Aorta (tissue), 5 donors: Measurements from ENCODE around the gene NEDD4L. TPM values are rescaled to one million over a fixed set of nuclear protein-coding genes. Genes with fewer than 3 reads are reported as not detected.

Source experiments
- ATAC-seq: fragments of 200-7000 bp; cut with Tn5 transposase; one replicate; pipeline ENCODE4 v1.9.1; 2022; ENCODE audit warnings: moderate library complexity; ENCODE audit not compliant: low FRiP score
- DNase-seq, 2 donors: peaks; one replicate each; pipeline ENCODE4 v3.0.0-alpha.2; 2020
- H3K27ac ChIP-seq, 2 donors: one replicate each; pipeline ENCODE4 v1.5.1; 2013; ENCODE audit warnings: low read length in 2 of 2, mild to moderate bottlenecking in 2 of 2, moderate library complexity in 2 of 2, control low read depth in 1 of 2, inconsistent platforms in 1 of 2, low read depth in 1 of 2
- H3K27me3 ChIP-seq, 2 donors: one replicate each; pipeline ENCODE4 v1.6.1; 2013; ENCODE audit warnings: control low read depth in 1 of 2, low read length in 1 of 2, mild to moderate bottlenecking in 1 of 2, moderate library complexity in 1 of 2; ENCODE audit not compliant: insufficient read depth in 2 of 2, control insufficient read depth in 1 of 2
- H3K36me3 ChIP-seq, 2 donors: one replicate each; pipeline ENCODE4 v1.6.1; 2013; ENCODE audit warnings: control low read depth in 1 of 2, low read length in 1 of 2, mild to moderate bottlenecking in 1 of 2; ENCODE audit not compliant: insufficient read depth in 2 of 2, control insufficient read depth in 1 of 2
- H3K4me1 ChIP-seq, 2 donors: one replicate each; pipeline ENCODE4 v1.6.1; 2013; ENCODE audit warnings: low read length in 2 of 2, control low read depth in 1 of 2, mild to moderate bottlenecking in 1 of 2, moderate library complexity in 1 of 2; ENCODE audit not compliant: insufficient read depth in 2 of 2, control insufficient read depth in 1 of 2
- H3K4me3 ChIP-seq, 2 donors: one replicate each; pipeline ENCODE4 v1.5.1; 2013; ENCODE audit warnings: low read length in 2 of 2, control low read depth in 1 of 2, mild to moderate bottlenecking in 1 of 2
- H3K9me3 ChIP-seq: one replicate; pipeline ENCODE4 v1.6.1; 2013; ENCODE audit warnings: mild to moderate bottlenecking, low read length; ENCODE audit not compliant: control insufficient read depth
- WGBS, 2 donors: extraction: QIAGEN DNeasy Blood & Tissue Kit; methylation state at CpG; one replicate each; pipeline ENCODE4 v1.1.7; 2013; 5-methylcytosine and 5-hydroxymethylcytosine counted together
- intact Hi-C, 2 donors: fragments of 100-400 bp; cut with DNase I; formaldehyde crosslinking; loops; one replicate each; pipeline versions ENCODE4 v1.14.2 to v1.15.0; 2022
- polyA plus RNA-seq, 2 donors: library from polyadenylated mRNA; stranded (reverse); fragments of 200-250 nt; gene quantifications; one replicate each; pipeline ENCODE4 v1.2.3, GENCODE V29; 2013
- total RNA-seq, 2 donors: library from RNA; stranded (reverse); fragmentation: NEBNext Ultra II Directional; extraction: Animal tissue kit (Norgen Biotek cat#: 25700); gene quantifications; one replicate each; pipeline ENCODE4 v1.2.1, GENCODE V29; 2021
- donor health status: healthy with polysubstance abuse.
- donor health status: Bipolar disorder and iron deficiency.
- donor health status: DM: no; HTN: no; CAD: no.
- donor health status: DM: no; HTN: no; CAD: no.
- donor health status: DM: yes; HTN: yes; CAD: no.

The NEDD4L gene
- total and polyA plus RNA-seq, 4 donors = 4.0 to 24.0 (median 17.8) TPM

- 93% methylated on average over 9 of the region's 9 CpGs for WGBS, 2 donors
- no peak for ATAC-seq
Observed at GRCh38 chr18:58119819-58120218, 75.8 kb downstream of the NEDD4L start.

GRCh38 chr18:58124475-58124874 is 80.4 kb downstream of the NEDD4L start:
- no peaks in the 10 kb centered on the region for H3K9me3 ChIP-seq
- no peak overlapping the region for H3K4me3 ChIP-seq
- intact Hi-C loops = loop anchor here (5.0 to 10.0 kb wide), 3 partner anchors 242 to 497 kb away; no protein-coding TSS in a partner anchor
- no peaks in the 10 kb centered on the region for H3K27me3 ChIP-seq
- no peak for ATAC-seq
- 58 to 70% methylated on average over 3 of the region's 3 CpGs for WGBS, 2 donors
- no peak overlapping the region for H3K27ac ChIP-seq
- no peaks in the 10 kb centered on the region for H3K4me1 ChIP-seq
- H3K36me3 ChIP-seq = no peaks in the 10 kb centered on the region
- DNase-seq = no peak

More at GRCh38 chr18:58119819-58120218, 75.8 kb downstream of the NEDD4L start:
- Histone ChIP-seq H3K9me3 (no peaks in the 10 kb centered on the region), H3K36me3 (no peaks in the 10 kb centered on the region), H3K4me3 (no peak overlapping the region), H3K4me1 (no peaks in the 10 kb centered on the region), H3K27me3 (no peaks in the 10 kb centered on the region), H3K27ac (no peak overlapping the region)
- intact Hi-C loops = loop anchor here (5.0 to 10.0 kb wide), 3 partner anchors 238 to 493 kb away; no protein-coding TSS in a partner anchor
- DNase-seq = no peak

GRCh38 chr18:58125183-58125582 is 81.2 kb downstream of the NEDD4L start:
- Histone ChIP-seq H3K9me3 (no peaks in the 10 kb centered on the region), H3K27ac (no peak overlapping the region), H3K36me3 (no peaks in the 10 kb centered on the region), H3K4me1 (no peaks in the 10 kb centered on the region), H3K27me3 (no peaks in the 10 kb centered on the region), H3K4me3 (no peak overlapping the region)
- no peak for DNase-seq
- intact Hi-C loops = loop anchor here in 1 of 2 donors (10.0 kb wide), 1 partner anchor 480 kb away; no protein-coding TSS in a partner anchor
- no peak for ATAC-seq
- WGBS, 2 donors = 95% methylated on average over 3 of the region's 3 CpGs

- intact Hi-C loops = loop anchor here in 1 of 2 donors (10.0 kb wide), 1 partner anchor 481 kb away; no protein-coding TSS in a partner anchor
- WGBS, 2 donors = 62 to 71% methylated on average over 12 of the region's 12 CpGs
- Histone ChIP-seq H3K27ac (no peak overlapping the region), H3K4me3 (no peak overlapping the region), H3K27me3 (no peaks in the 10 kb centered on the region), H3K36me3 (no peaks in the 10 kb centered on the region), H3K4me1 (no peaks in the 10 kb centered on the region), H3K9me3 (no peaks in the 10 kb centered on the region)
- ATAC-seq (no peak), DNase-seq (no peak)
Observed at GRCh38 chr18:58125756-58126155, 81.7 kb downstream of the NEDD4L start.

GRCh38 chr18:58128381-58129374 is 84.7 kb downstream of the NEDD4L start:
- no peak for ATAC-seq
- WGBS, 2 donors = 93 to 94% methylated on average over 19 of the region's 19 CpGs

GRCh38 chr18:58132595-58133261 is 88.7 kb downstream of the NEDD4L start:
- H3K4me1 ChIP-seq = no peaks in the 10 kb centered on the region
- intact Hi-C loops = no loop called here

More at GRCh38 chr18:58128381-58129374, 84.7 kb downstream of the NEDD4L start:
- intact Hi-C loops = loop anchor here in 1 of 2 donors (10.0 kb wide), 1 partner anchor 484 kb away; no protein-coding TSS in a partner anchor
- H3K27ac ChIP-seq = no peak overlapping the region
- no peaks in the 10 kb centered on the region for H3K27me3 ChIP-seq
- DNase-seq = no peak
- H3K4me1 ChIP-seq = no peaks in the 10 kb centered on the region
- no peaks in the 10 kb centered on the region for H3K36me3 ChIP-seq
- H3K4me3 ChIP-seq = no peak overlapping the region
- H3K9me3 ChIP-seq = no peaks in the 10 kb centered on the region

GRCh38 chr18:58135183-58135641 is 91.2 kb downstream of the NEDD4L start:
- no peak overlapping the region for H3K27ac ChIP-seq
- ATAC-seq (no peak), DNase-seq (no peak)
- H3K4me3 ChIP-seq = no peak overlapping the region
- WGBS, 2 donors = 66 to 68% methylated on average over 7 of the region's 7 CpGs
- intact Hi-C loops = loop anchor here in 1 of 2 donors (2.0 kb wide), 1 partner anchor 62 kb away; no protein-coding TSS in a partner anchor
- no peaks in the 10 kb centered on the region for H3K4me1 ChIP-seq
- H3K27me3 ChIP-seq = no peaks in the 10 kb centered on the region
- no peaks in the 10 kb centered on the region for H3K9me3 ChIP-seq
- H3K36me3 ChIP-seq = no peaks in the 10 kb centered on the region

More at GRCh38 chr18:58132595-58133261, 88.7 kb downstream of the NEDD4L start:
- no peaks in the 10 kb centered on the region for H3K9me3 ChIP-seq
- H3K36me3 ChIP-seq = no peaks in the 10 kb centered on the region
- H3K4me3 ChIP-seq = no peak overlapping the region
- ATAC-seq (no peak), DNase-seq (no peak)
- H3K27ac ChIP-seq = no peak overlapping the region
- no peaks in the 10 kb centered on the region for H3K27me3 ChIP-seq
- 52 to 58% methylated on average over 8 of the region's 8 CpGs for WGBS, 2 donors

GRCh38 chr18:58135701-58136331 is 91.8 kb downstream of the NEDD4L start:
- DNase-seq (no peak), ATAC-seq (peak; percentile 80)
- Histone ChIP-seq H3K4me1 (no peaks in the 10 kb centered on the region), H3K27ac (no peak overlapping the region), H3K27me3 (no peaks in the 10 kb centered on the region), H3K4me3 (no peak overlapping the region), H3K36me3 (no peaks in the 10 kb centered on the region), H3K9me3 (no peaks in the 10 kb centered on the region)
- intact Hi-C loops = loop anchor here in 1 of 2 donors (2.0 kb wide), 1 partner anchor 63 kb away; no protein-coding TSS in a partner anchor
- 44 to 48% methylated on average over 7 of the region's 7 CpGs for WGBS, 2 donors
